Epidermal melanocyte (primary cell): ENCODE data around the gene PLCL2.

Experiments used
- DNase-seq: peaks from one replicate; pipeline ENCODE4 v3.0.0; 2011; ENCODE audit warnings: low spot score; ENCODE audit not compliant: insufficient read length

The PLCL2 gene

GRCh38 chr3:16890597-16891333 is 6.0 kb downstream of the PLCL2 start:
- DNase-seq, result no peak

- DNase-seq, result no peak
These were observed 9.0 kb downstream of the PLCL2 start for GRCh38 chr3:16893618-16894200.

- no peak for DNase-seq
These were observed 11.4 kb downstream of the PLCL2 start for GRCh38 chr3:16896094-16896627.

DNA sequence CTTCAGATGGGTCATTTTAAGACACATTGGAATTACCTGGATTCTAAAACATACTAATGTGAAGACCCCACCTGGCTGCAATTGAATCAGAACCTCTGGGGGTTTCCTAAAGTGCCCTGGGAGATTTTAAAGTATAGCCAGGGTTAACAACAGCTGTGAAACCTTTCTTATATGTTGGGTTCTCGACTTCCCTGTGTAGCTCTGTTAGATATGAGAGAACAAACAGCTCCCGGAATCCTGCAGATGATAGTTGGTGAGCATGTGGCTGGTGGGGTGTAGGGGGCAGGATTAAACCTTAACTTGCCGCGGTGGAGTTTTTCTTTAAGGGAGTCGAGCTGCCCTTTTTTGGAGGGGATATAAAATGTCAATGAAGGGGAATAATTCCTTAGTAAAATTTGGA is 12.1 kb downstream of the PLCL2 start:
- no peak for DNase-seq

GRCh38 chr3:16897254-16897926 is 12.6 kb downstream of the PLCL2 start:
- no peak for DNase-seq

DNA sequence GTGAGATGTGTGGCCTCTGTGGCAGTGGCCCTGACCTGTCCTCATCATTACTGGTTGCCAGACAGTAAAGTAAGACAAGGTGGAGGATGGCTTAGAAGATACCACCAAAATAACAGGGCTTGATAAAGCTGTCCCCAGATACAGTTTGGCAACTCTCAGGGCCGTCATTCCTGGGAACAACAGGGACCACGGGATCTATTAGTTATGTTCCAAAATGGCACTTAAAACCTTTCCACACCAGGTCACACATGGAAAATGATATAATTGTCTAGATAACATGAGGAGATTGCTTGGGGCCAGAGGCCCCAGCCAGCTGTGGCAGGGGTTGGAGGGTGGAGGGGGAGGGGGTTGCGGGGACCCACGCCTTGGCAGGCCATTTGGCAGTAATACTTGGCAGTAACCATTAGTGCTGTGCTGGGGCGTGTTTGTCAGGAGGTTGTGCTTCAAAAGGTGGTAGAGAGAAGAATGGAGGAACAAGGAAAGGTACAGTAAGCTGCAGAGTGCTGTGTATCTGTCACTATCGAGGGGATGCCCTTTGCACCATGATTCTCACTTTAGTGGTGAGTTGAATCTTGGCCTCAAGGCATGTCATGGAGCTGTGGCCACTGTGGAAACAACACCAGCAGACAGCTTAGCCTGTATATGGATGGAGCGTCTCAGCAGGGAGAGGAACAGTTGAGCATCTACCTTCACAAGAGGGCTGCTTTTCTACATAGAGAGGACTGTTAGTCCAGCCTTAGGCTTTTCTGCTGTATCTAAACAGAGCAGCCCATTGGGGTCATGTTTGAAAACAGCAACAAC is 14.0 kb downstream of the PLCL2 start:
- DNase-seq, result no peak

GRCh38 chr3:16899919-16900318 is 15.2 kb downstream of the PLCL2 start:
- no peak for DNase-seq

DNA sequence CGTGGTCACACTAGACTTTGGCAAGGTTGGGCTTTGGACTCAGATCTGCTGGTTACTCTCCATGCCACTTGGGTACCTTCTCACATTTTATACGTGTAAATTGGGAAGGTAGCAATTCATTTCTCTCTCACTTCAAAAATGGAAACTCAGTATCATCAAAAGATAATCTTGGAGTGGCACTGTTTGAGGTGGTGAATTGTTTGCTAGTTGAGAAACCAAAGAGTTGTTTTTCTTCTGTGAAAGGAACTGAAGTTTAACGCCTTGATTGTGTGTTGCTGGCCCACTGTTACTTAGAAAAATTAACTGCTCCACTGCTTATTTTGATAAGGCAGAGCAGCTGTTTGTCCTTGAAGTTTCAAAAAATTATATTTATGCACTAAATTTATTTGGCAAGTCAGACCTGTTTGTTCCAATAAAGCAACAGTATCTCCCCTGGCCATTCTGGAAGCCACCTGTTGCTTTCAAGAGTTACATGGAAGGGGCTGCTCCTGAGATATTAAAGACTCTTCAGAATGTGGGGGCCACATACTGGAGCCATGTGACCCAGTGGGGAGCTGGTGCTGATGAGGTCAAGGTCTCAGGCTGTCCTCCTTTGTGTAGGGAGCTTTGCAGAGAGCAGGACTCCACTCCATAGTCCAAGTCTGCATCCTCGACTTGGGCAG is 16.2 kb downstream of the PLCL2 start:
- DNase-seq, result no peak

DNA sequence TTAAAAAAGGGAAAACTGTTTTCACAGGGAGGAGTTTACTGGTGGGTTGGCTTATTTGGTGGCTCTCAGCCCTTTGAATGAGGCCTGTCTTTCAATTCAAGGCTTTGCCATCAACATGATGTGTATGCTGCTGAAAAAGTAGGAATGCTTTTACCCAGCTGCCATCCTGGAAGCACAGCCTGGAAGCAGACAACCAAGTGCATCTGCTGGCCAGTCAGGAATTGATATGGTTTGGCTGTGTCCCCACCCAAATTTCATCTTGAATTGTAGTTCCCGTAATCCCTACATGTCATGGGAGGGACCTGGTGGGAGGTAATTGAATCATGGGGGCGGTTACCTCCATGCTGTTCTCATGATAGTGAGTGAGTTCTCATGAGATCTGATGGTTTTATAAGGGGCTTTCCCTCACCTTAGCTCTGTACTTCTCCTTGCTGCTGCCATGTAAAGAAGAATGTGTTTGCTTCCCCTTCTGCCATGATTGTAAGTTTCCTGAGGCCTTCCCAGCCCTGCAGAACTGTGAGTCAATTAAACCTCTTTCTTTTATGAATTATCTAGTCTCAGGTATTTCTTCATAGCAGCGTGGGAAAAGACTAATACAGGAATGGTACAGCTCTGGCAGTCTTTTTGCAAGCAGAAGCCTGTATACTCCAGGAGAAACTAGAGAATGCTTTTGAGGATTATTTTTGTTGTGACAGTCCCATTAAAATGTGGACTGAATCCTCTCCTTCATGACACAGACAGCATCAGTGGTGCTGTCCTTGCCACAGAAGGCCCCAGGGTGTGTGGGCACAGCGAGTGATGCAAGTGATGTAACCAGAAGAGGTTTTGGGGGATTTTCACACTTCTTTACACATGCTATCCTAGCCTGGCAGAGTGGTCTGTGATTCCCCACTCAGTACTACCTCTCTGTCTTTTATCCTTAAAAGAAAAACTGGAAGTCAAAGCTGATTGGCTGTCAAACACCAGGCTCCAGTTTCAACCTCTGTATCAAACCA is 20.0 kb downstream of the PLCL2 start:
- no peak for DNase-seq

DNA sequence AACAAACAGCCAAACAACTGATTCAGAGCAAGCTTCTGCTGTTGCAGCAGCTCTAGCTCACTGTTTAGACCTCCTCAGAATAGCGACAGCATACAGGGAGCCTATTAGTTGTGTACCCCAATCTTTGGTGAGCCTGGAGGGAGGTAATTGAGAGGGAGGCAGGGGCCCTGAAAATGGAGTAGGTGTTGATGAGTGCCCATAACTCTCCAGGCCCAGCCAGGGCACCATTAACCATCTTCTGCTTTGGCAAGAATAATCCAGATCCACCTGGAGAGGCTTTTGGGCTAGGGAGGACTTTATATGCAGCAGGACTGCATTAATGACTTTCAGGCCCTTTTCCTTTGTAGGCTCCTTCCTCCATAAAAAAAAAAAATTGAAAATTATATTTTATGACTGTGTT is 20.9 kb downstream of the PLCL2 start:
- no peak for DNase-seq

GRCh38 chr3:16906682-16907081 is 21.9 kb downstream of the PLCL2 start:
- no peak for DNase-seq

- no peak for DNase-seq
These were observed 22.5 kb downstream of the PLCL2 start for GRCh38 chr3:16907243-16907642.

- DNase-seq, result no peak
These were observed 23.5 kb downstream of the PLCL2 start for GRCh38 chr3:16908016-16908807.

GRCh38 chr3:16908896-16909295 is 24.1 kb downstream of the PLCL2 start:
- DNase-seq, result no peak

DNA sequence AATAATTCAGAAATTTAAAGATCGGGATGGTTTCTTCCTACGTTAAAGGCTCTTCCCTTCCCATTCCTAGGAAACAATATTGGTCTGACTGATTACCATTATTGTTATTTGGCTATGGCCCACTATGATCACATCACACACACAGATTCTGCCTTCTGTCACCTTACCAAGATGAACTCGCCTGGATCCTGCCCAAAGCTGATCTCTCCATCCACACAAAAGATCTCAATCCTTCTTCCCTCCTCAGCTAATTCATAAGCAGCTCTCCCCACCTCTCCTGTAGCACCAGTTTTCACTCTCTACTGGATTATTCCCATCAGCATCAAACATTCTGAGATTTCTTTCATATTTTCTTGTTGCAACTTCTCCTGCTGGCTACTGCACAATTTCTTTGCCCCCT is 25.0 kb downstream of the PLCL2 start:
- DNase-seq, result no peak

DNA sequence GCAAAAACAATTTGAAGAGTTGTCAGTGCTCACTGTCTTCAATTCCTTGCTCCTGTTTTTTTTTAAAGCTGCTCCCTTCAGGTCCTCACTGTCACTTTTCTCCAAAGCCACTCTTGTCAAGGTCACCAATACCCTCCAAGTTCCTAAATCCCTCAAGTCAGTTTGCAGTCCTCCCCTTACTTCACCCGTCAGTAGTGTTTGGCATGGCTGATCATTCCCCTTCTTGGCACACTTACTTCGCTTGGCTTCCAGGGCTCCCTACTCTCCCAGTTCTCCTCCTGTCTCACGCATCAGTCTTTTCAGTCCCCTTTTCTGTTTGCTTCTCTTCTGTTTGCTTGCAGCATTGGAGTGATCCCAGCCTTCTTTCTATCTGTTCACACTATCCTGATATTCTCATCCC is 25.5 kb downstream of the PLCL2 start:
- DNase-seq, result no peak

GRCh38 chr3:16911916-16912315 is 27.2 kb downstream of the PLCL2 start:
- DNase-seq, result no peak

DNA sequence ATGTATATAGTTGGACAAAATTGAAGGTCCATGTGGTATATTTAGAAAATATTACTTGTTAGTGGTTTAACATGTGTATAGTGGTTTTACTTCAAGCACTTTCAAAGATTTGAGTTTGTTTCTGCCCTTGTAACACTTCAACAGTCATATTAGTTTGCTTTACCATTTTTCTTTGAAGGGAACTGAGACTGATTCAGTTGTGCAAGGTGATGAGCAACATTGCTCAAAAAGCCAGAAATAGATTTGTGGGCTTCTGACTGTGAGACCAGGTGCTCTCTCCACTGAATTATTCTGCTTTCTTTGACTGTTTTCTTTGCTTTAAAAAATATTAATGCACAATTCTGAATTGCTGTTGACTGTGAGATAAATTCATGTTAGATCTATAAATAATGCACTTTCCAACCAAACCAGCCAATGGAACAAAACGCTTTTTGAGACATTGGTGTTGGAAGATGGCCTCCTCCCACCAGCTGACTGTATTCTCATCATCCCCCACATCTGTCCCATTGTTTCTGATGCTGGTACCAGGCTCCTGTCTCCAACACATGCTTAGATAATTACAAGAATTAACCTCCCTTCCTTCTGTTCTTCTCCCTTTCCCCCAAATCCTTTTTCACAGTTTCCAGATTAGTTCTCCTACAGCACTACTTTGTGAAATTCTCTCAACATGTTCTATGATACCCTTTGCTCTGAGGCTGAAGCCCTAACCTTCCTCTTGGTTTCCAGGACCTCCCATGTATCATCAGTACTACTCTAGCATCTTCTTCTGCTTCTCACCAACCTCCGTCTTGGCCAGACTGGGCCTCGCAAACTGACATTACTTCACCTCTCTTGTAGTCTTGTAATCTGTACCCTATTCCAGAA is 27.9 kb downstream of the PLCL2 start:
- DNase-seq, result no peak
